ENCODE measurements around the gene TAL1.

DNA sequence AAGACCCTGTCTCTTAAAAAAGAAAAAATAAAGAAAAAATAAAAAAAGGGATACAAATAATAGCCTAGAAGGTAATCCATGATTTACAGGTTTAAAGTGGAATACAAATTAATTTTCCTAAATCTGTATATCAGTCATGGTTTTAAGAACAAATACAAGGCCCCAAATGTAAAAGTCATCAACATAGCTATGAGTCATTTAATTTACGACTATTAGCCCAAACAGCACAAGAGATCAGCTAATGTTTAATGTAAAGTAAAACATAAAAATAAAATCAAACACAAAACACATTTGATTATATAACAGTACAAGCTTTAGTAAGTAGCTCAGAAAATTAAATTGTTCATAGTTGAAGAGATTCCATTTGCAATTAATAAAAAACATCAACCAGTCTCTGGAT is 20.3 kb upstream of the TAL1 start:
- TF ChIP-seq ZNF274 (IDR thresholded peaks at IDR 0.05; ENCODE audit: low read depth, low read length) (no peak), SUZ12 (IDR thresholded peaks at IDR 0.05; ENCODE audit: extremely low read depth, insufficient read depth, insufficient read length) (no peak), YY1 (IDR thresholded peaks at IDR 0.05; ENCODE audit: insufficient read depth, insufficient read length) (no peak)

Measured in NT2/D1 (cell line).